K562 (cell line): ENCODE results near the gene MYADM. TPM values are rescaled to one million over a fixed set of nuclear protein-coding genes. Genes with fewer than 3 reads are reported as not detected.

Experiments used
- AFF1 ChIP-seq, 2 experiments: fragments of 450-650 bp; IDR thresholded peaks; 2 replicates each; pipeline ENCODE4 v1.6.1; 2018; ENCODE audit warnings: mild to moderate bottlenecking in 2 of 2, low read depth in 1 of 2; ENCODE audit not compliant: partially characterized antibody in 2 of 2
- BCL6 ChIP-seq: fragments of 250-450 bp; sonication (Bioruptor Pico); IDR thresholded peaks from 2 replicates; pipeline ENCODE4 v1.4.0; 2020
- DDX20 ChIP-seq: fragments of 450-650 bp; IDR thresholded peaks from 2 replicates; pipeline ENCODE4 v1.6.1; 2016; ENCODE audit warnings: missing genetic modification characterization, low read depth, mild to moderate bottlenecking, missing compliant biosample characterization, moderate library complexity
- FOXK2 ChIP-seq, 2 experiments: fragments of 450-650 bp; IDR thresholded peaks in 1 of 2; conservative IDR thresholded peaks in 1 of 2; 2 replicates each; pipeline ENCODE4 v1.6.1; 2016; ENCODE audit warnings: low read depth in 2 of 2, mild to moderate bottlenecking in 1 of 2
- GTF2A2 ChIP-seq: IDR thresholded peaks from 2 replicates; pipeline ENCODE4 v1.6.1; 2016; ENCODE audit warnings: mild to moderate bottlenecking, missing genetic modification characterization, missing compliant biosample characterization
- HDAC8 ChIP-seq: fragments of 450-650 bp; IDR thresholded peaks from 2 replicates; pipeline ENCODE4 v1.6.1; 2016; ENCODE audit warnings: mild to moderate bottlenecking, missing genetic modification characterization, moderate library complexity, missing compliant biosample characterization
- HNRNPK ChIP-seq: fragments of 200-400 bp; formaldehyde crosslinking; IDR thresholded peaks from one replicate; pipeline ENCODE4 v1.6.1; 2018; ENCODE audit warnings: mild to moderate bottlenecking, low read depth, low read length; ENCODE audit not compliant: poor library complexity, severe bottlenecking
- ILF3 ChIP-seq: fragments of 450-650 bp; IDR thresholded peaks from 2 replicates; pipeline ENCODE4 v1.6.1; 2018; ENCODE audit warnings: antibody characterized with exemption, mild to moderate bottlenecking, moderate library complexity, borderline replicate concordance
- MTA1 ChIP-seq: fragments of 450-650 bp; IDR thresholded peaks from 2 replicates; pipeline ENCODE4 v1.6.1; 2017; ENCODE audit warnings: borderline replicate concordance
- NFE2L1 ChIP-seq: fragments of 450-650 bp; IDR thresholded peaks from 2 replicates; pipeline ENCODE4 v1.6.1; 2016; ENCODE audit warnings: missing genetic modification characterization, low read depth, mild to moderate bottlenecking, missing compliant biosample characterization, moderate library complexity, borderline replicate concordance
- PKNOX1 ChIP-seq: fragments of 450-650 bp; IDR thresholded peaks from 2 replicates; pipeline ENCODE4 v1.6.1; 2016
- RBM39 ChIP-seq: fragments of 200-400 bp; formaldehyde crosslinking; optimal IDR thresholded peaks from 2 replicates; pipeline ENCODE3; 2018; ENCODE audit warnings: low read depth, low read length
- THRB ChIP-seq: fragments of 450-650 bp; formaldehyde crosslinking; conservative IDR thresholded peaks from 2 replicates; pipeline ENCODE4 v1.4.0; 2022; ENCODE audit warnings: mild to moderate bottlenecking, missing genetic modification characterization
- UBTF ChIP-seq, 2 experiments: IDR thresholded peaks; 2 replicates each; pipeline ENCODE4 v1.6.1; 2012; ENCODE audit warnings: improper control_type of control experiment in 2 of 2, low read depth in 2 of 2, low read length in 2 of 2, borderline replicate concordance in 1 of 2
- ZBTB2 ChIP-seq: fragments of 450-650 bp; IDR thresholded peaks from 2 replicates; pipeline ENCODE4 v1.6.1; 2016; ENCODE audit warnings: antibody characterized with exemption
- polyA plus RNA-seq, 8 experiments: library from polyadenylated mRNA; depleted of rRNA in 4 of 8; stranded (reverse) in 5 of 8; unstranded in 3 of 8; fragments of >200 nt; fragmentation: Nextera tagmentation in 2 of 8; fragmentation: Illumina TruSeq in 1 of 8; extraction: Ambion mirVana in 2 of 8; extraction: Trizol in 1 of 8; gene quantifications; 2 replicates each; pipeline versions ENCODE4 v1.2.1 to v1.2.3, GENCODE V29; 2011 to 2014; ENCODE audit warnings: inconsistent platforms in 1 of 8, missing spikeins in 1 of 8
- total RNA-seq, 7 experiments: library from RNA; depleted of rRNA in 6 of 7; stranded (reverse); fragments of >200 nt in 6 of 7; fragmentation: Illumina TruSeq in 2 of 7; extraction: Trizol in 2 of 7; gene quantifications; 2 replicates each; pipeline versions ENCODE4 v1.2.1 to v1.2.3, GENCODE V29; 2011 to 2021; ENCODE audit warnings: low replicate concordance in 1 of 7

The MYADM gene
- total and polyA plus RNA-seq, 9 of the 15 experiments (the other 6 are each of a cell fraction or from before 2014, with no cell fraction given): 4.5 to 70.3 (median 14.4) TPM

GRCh38 chr19:53915000-53915399, 47.3 kb downstream of the MYADM start (continued):
- TF ChIP-seq BCL6 (CRISPR knock-in tag) (no peak), AFF1 (IDR thresholded peaks at IDR 0.05; ENCODE audit: low read depth in 1 of 2, partially characterized antibody in 2 of 2) (no peak), ZBTB2 (no peak), RBM39 (no peak), ILF3 (no peak), THRB (0 out of 2 replicates have a peak, but pooled peaks have one; percentile 7), GTF2A2 (tag) (no peak), HDAC8 (no peak), UBTF (IDR thresholded peaks at IDR 0.05; ENCODE audit: borderline replicate concordance in 1 of 2, low read depth in 2 of 2, low read length in 2 of 2) (no peak), PKNOX1 (peak; percentile 90), HNRNPK (no peak), NFE2L1 (tag) (no peak), MTA1 (no peak), FOXK2 (conservative IDR thresholded peaks at IDR 0.05 in 1 of 2, IDR thresholded peaks at IDR 0.05 in 1 of 2; ENCODE audit: low read depth in 2 of 2) (peak in 1 of 2 experiments; percentile 27; a peak in 1 of 4 replicates), DDX20 (no peak)
